HCT116 (cell line): ENCODE results near the gene PRRX2. TPM values are rescaled to one million over a fixed set of nuclear protein-coding genes. Genes with fewer than 3 reads are reported as not detected.

Source experiments
- ATAC-seq: fragments of 200-7000 bp; cut with Tn5 transposase; 2 replicates; pipeline ENCODE4 v1.9.1; 2020; ENCODE audit warnings: mild to moderate bottlenecking, moderate library complexity
- BruUV-seq: library from RNA; stranded (reverse); fragments of 400-500 nt; replicated peaks from 2 replicates; lab custom pipeline; 2021; lab: Mats Ljungman, UMichigan
- CTCF ChIA-PET: fragments of 300-600 bp; sonication (Branson Sonifier 250); formaldehyde crosslinking; loops from one replicate; lab custom pipeline; 2021; ENCODE audit warnings: antibody characterized with exemption; lab: Charles Lee
- POLR2A ChIA-PET: fragments of 300-600, 350-600 bp; sonication (Branson Sonifier 250); formaldehyde crosslinking; loops from one replicate; lab custom pipeline; 2021; ENCODE audit warnings: antibody characterized with exemption; lab: Charles Lee
- RAD21 ChIA-PET, 2 experiments: fragments of 300-600 bp; sonication (Branson Sonifier 250); formaldehyde crosslinking; loops; one replicate each; lab custom pipeline; 2023; ENCODE audit warnings: low total read pairs in 2 of 2; ENCODE audit not compliant: uncharacterized antibody in 2 of 2, unreplicated experiment in 2 of 2, low non-redundant PET in 1 of 2; lab: Charles Lee
- DNase-seq: peaks from one replicate; pipeline ENCODE4 v3.0.0-alpha.2; 2010; ENCODE audit warnings: low read depth, low spot score
- H2AFZ ChIP-seq: fragments of 200-600 bp; shearing (Covaris generic), sonication (generic); 2 replicates; pipeline ENCODE4 v1.6.1; 2017; ENCODE audit warnings: low read depth, mixed run types, mixed read lengths, antibody characterized with exemption, low read length; ENCODE audit not compliant: poor library complexity, severe bottlenecking
- H3K27ac ChIP-seq: 2 replicates; pipeline ENCODE4 v1.5.1; 2012; ENCODE audit warnings: low read depth, low read length
- H3K27me3 ChIP-seq: fragments of 200-600 bp; sonication (generic); 2 replicates; pipeline ENCODE4 v1.6.1; 2016; ENCODE audit warnings: mixed run types, low read length, mixed read lengths; ENCODE audit not compliant: insufficient read depth
- H3K36me3 ChIP-seq, 2 experiments: fragments of 200-500 bp in 1 of 2; fragments of 200-600 bp in 1 of 2; sonication (Bioruptor generic) in 1 of 2; sonication (generic) in 1 of 2; 2 replicates each; pipeline versions ENCODE4 v1.5.1 to v1.6.1; 2014 to 2016; ENCODE audit warnings: low read length in 2 of 2, inconsistent platforms in 1 of 2, mixed read lengths in 1 of 2, mixed run types in 1 of 2; ENCODE audit not compliant: insufficient read depth in 2 of 2, control insufficient read depth in 1 of 2
- H3K4me1 ChIP-seq, 2 experiments: fragments of 200-600 bp in 1 of 2; sonication (generic) in 1 of 2; 2 replicates each; pipeline versions ENCODE4 v1.5.1 to v1.6.1; 2012 to 2017; ENCODE audit warnings: low read length in 2 of 2, inconsistent platforms in 1 of 2, mild to moderate bottlenecking in 1 of 2, mixed read lengths in 1 of 2, mixed run types in 1 of 2, moderate library complexity in 1 of 2; ENCODE audit not compliant: insufficient read depth in 2 of 2, control insufficient read depth in 1 of 2
- H3K4me2 ChIP-seq: fragments of 200-600 bp; sonication (generic); 2 replicates; pipeline ENCODE4 v1.6.1; 2017; ENCODE audit warnings: mixed run types, low read length, mixed read lengths
- H3K4me3 ChIP-seq, 2 experiments: fragments of 200-600 bp in 1 of 2; sonication (generic) in 1 of 2; replicated peaks in 1 of 2; 2 replicates each; pipeline ENCODE4 v1.5.1; 2011 to 2016; ENCODE audit warnings: low read length in 2 of 2, control low read depth in 1 of 2, low read depth in 1 of 2, mild to moderate bottlenecking in 1 of 2, mixed read lengths in 1 of 2, mixed run types in 1 of 2
- H3K79me2 ChIP-seq: fragments of 200-600 bp; sonication (generic); 2 replicates; pipeline ENCODE4 v1.6.1; 2017; ENCODE audit warnings: mild to moderate bottlenecking, mixed run types, low read length, moderate library complexity, mixed read lengths; ENCODE audit not compliant: insufficient read depth
- H3K9ac ChIP-seq: fragments of 200-600 bp; sonication (generic); 2 replicates; pipeline ENCODE4 v1.6.1; 2016; ENCODE audit warnings: low read length, mixed read lengths
- H3K9me2 ChIP-seq: fragments of 200-600 bp; sonication (generic), shearing (Covaris generic); 2 replicates; pipeline ENCODE4 v1.6.1; 2017; ENCODE audit warnings: mixed run types, mild to moderate bottlenecking, moderate library complexity; ENCODE audit not compliant: insufficient read depth
- H3K9me3 ChIP-seq, 2 experiments: fragments of 200-500 bp in 1 of 2; fragments of 200-600 bp in 1 of 2; sonication (Bioruptor generic) in 1 of 2; sonication (generic) in 1 of 2; 2 replicates each; pipeline ENCODE4 v1.6.1; 2014 to 2017; ENCODE audit warnings: low read length in 2 of 2, mixed read lengths in 2 of 2, inconsistent platforms in 1 of 2, low read depth in 1 of 2, mild to moderate bottlenecking in 1 of 2, mixed run types in 1 of 2, moderate library complexity in 1 of 2; ENCODE audit not compliant: control insufficient read depth in 1 of 2, insufficient read depth in 1 of 2
- H4K20me1 ChIP-seq: fragments of 200-600 bp; sonication (generic), shearing (Covaris generic); 2 replicates; pipeline ENCODE4 v1.6.1; 2017; ENCODE audit warnings: mixed run types, mild to moderate bottlenecking, moderate library complexity; ENCODE audit not compliant: insufficient read depth
- ATF3 ChIP-seq: IDR thresholded peaks from 2 replicates; pipeline ENCODE4 v1.6.1; 2012
- CBX3 ChIP-seq: IDR thresholded peaks from 2 replicates; pipeline ENCODE4 v1.6.1; 2012; ENCODE audit warnings: low read depth
- CEBPB ChIP-seq: IDR thresholded peaks from 2 replicates; pipeline ENCODE4 v1.6.1; 2012; ENCODE audit warnings: low read depth
- CTCF ChIP-seq, 3 experiments: fragments of 200-600 bp in 1 of 3; sonication (generic) in 1 of 3; IDR thresholded peaks in 2 of 3; conservative IDR thresholded peaks in 1 of 3; 2 replicates each; pipeline ENCODE4 v1.5.1; 2012 to 2017; ENCODE audit warnings: low read depth in 2 of 3, low read length in 2 of 3, antibody characterized with exemption in 1 of 3, borderline replicate concordance in 1 of 3, control low read depth in 1 of 3, mild to moderate bottlenecking in 1 of 3, mixed read lengths in 1 of 3, mixed run types in 1 of 3, moderate library complexity in 1 of 3; ENCODE audit not compliant: insufficient read depth in 1 of 3
- EGR1 ChIP-seq: IDR thresholded peaks from 2 replicates; pipeline ENCODE4 v1.6.1; 2012; ENCODE audit warnings: low read depth
- EZH2 ChIP-seq: fragments of 200-600 bp; sonication (generic); IDR thresholded peaks from 2 replicates; pipeline ENCODE4 v1.6.1; 2017; ENCODE audit warnings: antibody characterized with exemption, mixed run types
- JUND ChIP-seq: IDR thresholded peaks from 2 replicates; pipeline ENCODE4 v1.6.1; 2012
- MAX ChIP-seq: IDR thresholded peaks from 2 replicates; pipeline ENCODE4 v1.6.1; 2012
- POLR2A ChIP-seq: IDR thresholded peaks from 2 replicates; pipeline ENCODE4 v1.7.0; 2011; ENCODE audit warnings: borderline replicate concordance; ENCODE audit not compliant: insufficient read depth, insufficient read length; ENCODE audit errors: extremely low read depth
- POLR2AphosphoS5 ChIP-seq: IDR thresholded peaks from 2 replicates; pipeline ENCODE4 v1.6.1; 2011; ENCODE audit warnings: mild to moderate bottlenecking, low read depth, low read length, moderate library complexity
- SIN3A ChIP-seq: IDR thresholded peaks from 2 replicates; pipeline ENCODE4 v1.6.1; 2012; ENCODE audit warnings: low read depth
- SP1 ChIP-seq: IDR thresholded peaks from 2 replicates; pipeline ENCODE4 v1.6.1; 2012; ENCODE audit warnings: low read depth
- SRF ChIP-seq: IDR thresholded peaks from 2 replicates; pipeline ENCODE4 v1.6.1; 2012; ENCODE audit warnings: low read depth
- TCF7L2 ChIP-seq: IDR thresholded peaks from 2 replicates; pipeline ENCODE4 v1.7.0; 2011; ENCODE audit warnings: borderline replicate concordance, inconsistent platforms; ENCODE audit not compliant: insufficient read depth, insufficient read length; ENCODE audit errors: extremely low read depth
- YY1 ChIP-seq: IDR thresholded peaks from 2 replicates; pipeline ENCODE4 v1.6.1; 2011; ENCODE audit warnings: low read length, low read depth, moderate library complexity, mild to moderate bottlenecking; ENCODE audit not compliant: insufficient replicate concordance; ENCODE audit errors: extremely low read depth
- ZBTB33 ChIP-seq: IDR thresholded peaks from 2 replicates; pipeline ENCODE4 v1.6.1; 2011; ENCODE audit warnings: mild to moderate bottlenecking, low read length, moderate library complexity; ENCODE audit not compliant: insufficient replicate concordance; ENCODE audit errors: extremely low read depth
- ZFX ChIP-seq: fragments of 450-650 bp; IDR thresholded peaks from 2 replicates; pipeline ENCODE4 v1.6.1; 2017
- ZNF274 ChIP-seq: fragments of 200-500 bp; sonication (Bioruptor generic); IDR thresholded peaks from 2 replicates; pipeline ENCODE4 v1.6.1; 2014; ENCODE audit warnings: mild to moderate bottlenecking, low read depth, low read length, inconsistent platforms
- intact Hi-C: fragments of 100-400 bp; cut with micrococcal nuclease; formaldehyde crosslinking; loops from 2 replicates; pipeline ENCODE4 v1.10.0; 2022
- total RNA-seq: library from RNA; stranded (reverse); gene quantifications from one replicate; pipeline ENCODE4 v1.2.1, GENCODE V29; 2021; ENCODE audit not compliant: unreplicated experiment

The PRRX2 gene
- total RNA-seq, 1 experiment from 2014 or later, result 25.5 TPM

- DNase-seq, result no peak
- POLR2A ChIA-PET, result no interaction called here
- Histone ChIP-seq H3K27me3 (no peaks in the 10 kb centered on the region), H3K79me2 (no peaks in the 10 kb centered on the region), H3K4me2 (no peak overlapping the region), H3K4me1 (no peaks in the 10 kb centered on the region), H3K9me3 (no peaks in the 10 kb centered on the region), H3K27ac (no peak overlapping the region), H2AFZ (no peak overlapping the region)
- RAD21 ChIA-PET, result no interaction called here
- ATAC-seq, result no peak
- BruUV-seq, result no TSS peak
- intact Hi-C loops, result no loop called here
- CTCF ChIA-PET, result no interaction called here
- TF ChIP-seq CBX3, result no peak
- no peak for TF ChIP-seq SP1
- no peak for TF ChIP-seq ZBTB33
- TF ChIP-seq CEBPB, result no peak
- TF ChIP-seq ZFX, result no peak
- TF ChIP-seq EZH2, result no peak
- no peak for TF ChIP-seq TCF7L2
- TF ChIP-seq ZNF274, result no peak
- TF ChIP-seq CTCF (IDR thresholded peaks at IDR 0.05 in 2 of 3, conservative IDR thresholded peaks at IDR 0.05 in 1 of 3; ENCODE audit: borderline replicate concordance in 1 of 3, insufficient read depth in 1 of 3, low read depth in 2 of 3, low read length in 2 of 3), result no peak
- TF ChIP-seq SRF, result no peak
- no peak for TF ChIP-seq YY1
- no peak for TF ChIP-seq POLR2A
- no peak for TF ChIP-seq POLR2AphosphoS5
- no peak for TF ChIP-seq EGR1
- TF ChIP-seq JUND, result no peak
- TF ChIP-seq MAX, result no peak
- no peak for TF ChIP-seq ATF3
- TF ChIP-seq SIN3A, result no peak
- TF ChIP-seq, all 23 proteins: peak for 0
- Histone ChIP-seq H3K9me2 (no peaks in the 10 kb centered on the region), H3K36me3 (no peaks in the 10 kb centered on the region), H3K9ac (no peak overlapping the region), H4K20me1 (no peaks in the 10 kb centered on the region), H3K4me3 (no peak overlapping the region)
Observed at GRCh38 chr9:129709438-129710168, 44.2 kb downstream of the PRRX2 start.
